Measurements from ENCODE around the gene PROK1. TPM values are rescaled to one million over a fixed set of nuclear protein-coding genes. Genes with fewer than 3 reads are reported as not detected.
A peak's percentile ranks its signal among the peaks of the same experiment; 100 is the strongest.

PROK1 gene
- total and polyA plus RNA-seq, 2 of the 4 experiments (the other 2 are of a cell fraction), result not detected

DNA sequence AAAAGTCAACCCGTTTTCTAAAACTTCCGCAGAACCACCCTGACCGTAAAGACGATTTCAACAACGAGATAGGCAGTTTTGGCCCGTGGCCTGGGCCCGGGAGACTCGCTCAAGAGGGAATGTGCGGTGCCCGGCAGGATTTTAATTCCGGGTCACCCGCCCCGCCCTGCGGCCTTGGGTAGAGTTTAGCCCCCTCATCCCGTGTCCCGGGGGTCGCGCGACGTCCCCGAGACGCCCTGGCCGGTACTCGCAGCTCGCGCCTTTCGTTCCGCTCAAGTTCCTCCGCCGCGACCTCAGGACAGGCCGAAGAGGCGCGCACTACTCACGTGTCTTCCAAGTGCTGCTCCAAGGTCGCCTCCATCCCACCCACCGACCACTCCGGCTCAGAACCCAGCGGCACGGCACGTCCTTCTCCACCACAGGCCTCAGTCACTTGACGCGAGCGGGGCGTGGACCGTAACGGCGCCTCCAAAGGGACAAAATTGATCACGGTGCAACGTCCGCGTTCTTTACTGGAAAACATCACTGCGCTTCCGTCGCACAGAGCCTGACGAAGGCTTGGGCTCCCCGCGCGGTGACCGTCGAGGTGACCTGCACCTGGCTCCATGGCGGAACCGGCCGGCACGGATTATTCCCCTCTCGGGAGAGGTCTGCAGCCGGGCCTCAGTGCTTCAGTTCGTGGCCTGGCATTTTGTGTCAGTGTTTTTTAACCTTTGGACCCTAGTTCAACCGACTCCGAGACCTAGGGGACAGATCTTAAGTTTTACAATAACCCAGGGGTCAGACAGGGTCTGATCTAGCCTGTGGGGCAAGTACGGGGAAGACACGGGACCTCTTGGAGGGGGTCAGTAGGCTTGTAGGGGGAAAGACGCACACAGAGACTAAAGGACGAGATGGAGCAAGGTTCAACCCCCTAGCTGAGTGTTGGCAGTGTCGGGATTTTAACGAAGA lies 43.4 kb upstream of the PROK1 start, which contains the start of gene LAMTOR5 (continued):
- TF ChIP-seq FOS (IDR thresholded peaks at IDR 0.05; ENCODE audit: low read depth, low read length) (no peak), BHLHE40 (IDR thresholded peaks at IDR 0.05; ENCODE audit: low read depth, low read length) (peak; percentile 79), RFX5 (IDR thresholded peaks at IDR 0.05; ENCODE audit: low read depth, low read length) (0 out of 2 replicates have a peak, but pooled peaks have one; percentile 33), CEBPB (IDR thresholded peaks at IDR 0.05; ENCODE audit: low read depth, low read length) (peak; percentile 26; the same call in 1 of the 2 replicates)

- no peaks in the 10 kb centered on the region for H3K9me3 ChIP-seq (ENCODE audit: control insufficient read depth, insufficient read depth, low read length)
- H3K4me1 ChIP-seq (ENCODE audit: control insufficient read depth, insufficient read depth, low read length), result peaks cover 2% of the 10 kb centered on the region; the same call in 1 of the 2 replicates
- no peak overlapping the region for H4K5ac ChIP-seq (ENCODE audit: low read depth, low read length)
- ChIA-PET CTCF (interaction anchor here (0.6 to 2.6 kb wide), 3 partner anchors 17 to 88 kb away, joined by 3 to 13 read pairs (median 4); no protein-coding TSS in a partner anchor), POLR2A (ENCODE audit: unreplicated experiment) (no interaction called here)
- WGBS, 2 experiments (ENCODE audit: extremely low coverage in 2 of 2, insufficient read length in 1 of 2), result 87% methylated on average over 3 of the region's 8 CpGs; no CpG with 5 or more reads in 1 of the 2 experiments
- H3K9me1 ChIP-seq (ENCODE audit: insufficient read depth, low read length), result no peaks in the 10 kb centered on the region
- no peaks in the 10 kb centered on the region for H4K20me1 ChIP-seq (ENCODE audit: insufficient read depth, low read length)
- no peak overlapping the region; the same call in 1 of the 2 replicates for H3K4ac ChIP-seq (ENCODE audit: low read depth, low read length)
- no peak overlapping the region for H2BK120ac ChIP-seq (ENCODE audit: low read depth, low read length)
- dilution Hi-C loops (cut with HindIII; ENCODE audit: low sequenced_read_pairs, unreplicated experiment) (no loop called here), intact Hi-C loops (cut with micrococcal nuclease) (no loop called here), in situ Hi-C loops (cut with MboI; ENCODE audit: low sequenced_read_pairs) (no loop called here)
- H3K27me3 ChIP-seq (ENCODE audit: control insufficient read depth, insufficient read depth, low read length), result no peaks in the 10 kb centered on the region
- peak overlapping the region; percentile 98; a peak in 2 of 4 replicates for H4K8ac ChIP-seq (ENCODE audit: low read depth in 2 of 2, low read length in 2 of 2)
- H4K91ac ChIP-seq (ENCODE audit: insufficient read depth, low read depth, low read length), result peak overlapping the region; percentile 25; the same call in 1 of the 2 replicates
- H3K18ac ChIP-seq (ENCODE audit: low read depth, low read length), result no peak overlapping the region
- no peak overlapping the region for H2BK5ac ChIP-seq (ENCODE audit: low read depth, low read length, poor library complexity, severe bottlenecking)
- no peak overlapping the region; the same call in 1 of the 2 replicates for H3K4me2 ChIP-seq (ENCODE audit: low read depth, low read length)
- no peak overlapping the region for H3K23ac ChIP-seq (ENCODE audit: low read depth, low read length)
- no peak overlapping the region; the same call in 1 of the 2 replicates for H2AK5ac ChIP-seq (ENCODE audit: low read depth, low read length)
- H3K27ac ChIP-seq (ENCODE audit: insufficient read depth, low read length), result no peak overlapping the region
- H2AFZ ChIP-seq (replicated peaks; ENCODE audit: low read length, poor library complexity), result no peak overlapping the region
- no peak overlapping the region for H3K56ac ChIP-seq (ENCODE audit: extremely low read depth, insufficient read depth, low read length)
- ATAC-seq (ENCODE audit: low read depth) (no peak), DNase-seq (no peak)
- no TSS peak for BruUV-seq (replicated peaks)
- H3K36me3 ChIP-seq (ENCODE audit: control insufficient read depth, insufficient read depth, low read length), result peaks cover 9% of the 10 kb centered on the region
- H3K79me1 ChIP-seq (ENCODE audit: low read depth in 1 of 2, low read length in 2 of 2), result peaks cover 9 to 27% of the 10 kb centered on the region in 2 experiments
- H3K14ac ChIP-seq (replicated peaks; ENCODE audit: low read depth, low read length), result no peak overlapping the region
- H2AK9ac ChIP-seq (replicated peaks; ENCODE audit: low read depth, low read length, poor library complexity), result peak overlapping the region; percentile 70
- no peak overlapping the region for H3K4me3 ChIP-seq (ENCODE audit: insufficient read depth, low read depth, low read length)
- H2BK15ac ChIP-seq (ENCODE audit: low read depth, low read length), result no peak overlapping the region
- no peak overlapping the region for H3K9ac ChIP-seq (ENCODE audit: low read depth, low read length)
- H2BK20ac ChIP-seq (ENCODE audit: low read depth, low read length), result no peak overlapping the region
- no peak for TF ChIP-seq FOS (IDR thresholded peaks at IDR 0.05; ENCODE audit: low read depth, low read length)
- TF ChIP-seq MAFK (IDR thresholded peaks at IDR 0.05; ENCODE audit: low read depth, low read length), result no peak
- no peak for TF ChIP-seq CHD1 (IDR thresholded peaks at IDR 0.05; ENCODE audit: low read depth, low read length)
- TF ChIP-seq RAD21 (IDR thresholded peaks at IDR 0.05; ENCODE audit: low read length), result no peak
- no peak for TF ChIP-seq ELK1 (IDR thresholded peaks at IDR 0.05; ENCODE audit: borderline replicate concordance, low read depth, low read length)
- no peak for TF ChIP-seq MXI1 (IDR thresholded peaks at IDR 0.05; ENCODE audit: borderline replicate concordance, low read depth, low read length)
- no peak for TF ChIP-seq RCOR1 (IDR thresholded peaks at IDR 0.05; ENCODE audit: insufficient replicate concordance, low read length)
- no peak for TF ChIP-seq RFX5 (IDR thresholded peaks at IDR 0.05; ENCODE audit: low read depth, low read length)
- no peak for TF ChIP-seq USF2 (IDR thresholded peaks at IDR 0.05; ENCODE audit: low read depth, low read length)
- TF ChIP-seq POLR2A (IDR thresholded peaks at IDR 0.05; ENCODE audit: low read depth, low read length), result no peak
- no peak for TF ChIP-seq NFE2L2 (IDR thresholded peaks at IDR 0.05; ENCODE audit: low read depth, low read length)
- no peak for TF ChIP-seq BHLHE40 (IDR thresholded peaks at IDR 0.05; ENCODE audit: low read depth, low read length)
- no peak for TF ChIP-seq CEBPB (IDR thresholded peaks at IDR 0.05; ENCODE audit: low read depth, low read length)
These were observed 42.5 kb upstream of the PROK1 start for GRCh38 chr1:110408488-110408887.
